Colonic mucosa (tissue), 4 donors: ENCODE data around the gene KCNJ3. TPM values are rescaled to one million over a fixed set of nuclear protein-coding genes. Genes with fewer than 3 reads are reported as not detected.
A peak's percentile ranks its signal among the peaks of the same experiment; 100 is the strongest.

ENCODE experiments used
- DNase-seq: peaks from one replicate; pipeline ENCODE4 v3.0.0-alpha.2; 2020
- H3K27ac ChIP-seq: fragments of 200-600 bp; one replicate; pipeline ENCODE4 v1.8.0; 2021
- H3K27me3 ChIP-seq: fragments of 200-600 bp; one replicate; pipeline ENCODE4 v1.8.0; 2021
- H3K36me3 ChIP-seq: fragments of 200-600 bp; one replicate; pipeline ENCODE4 v1.8.0; 2021
- H3K4me1 ChIP-seq: fragments of 200-600 bp; one replicate; pipeline ENCODE4 v1.8.0; 2021; ENCODE audit warnings: mild to moderate bottlenecking
- H3K4me3 ChIP-seq: fragments of 200-600 bp; one replicate; pipeline ENCODE4 v1.8.0; 2021
- H3K9ac ChIP-seq, 2 donors: one replicate each; pipeline ENCODE4 v1.7.0; 2013; ENCODE audit warnings: control low read depth in 2 of 2, low read depth in 2 of 2, low read length in 2 of 2
- H3K9me3 ChIP-seq: fragments of 200-600 bp; one replicate; pipeline ENCODE4 v1.8.0; 2021
- CTCF ChIP-seq: fragments of 200-600 bp; IDR thresholded peaks from one replicate; pipeline ENCODE4 v1.8.0; 2022; ENCODE audit warnings: antibody characterized with exemption, mild to moderate bottlenecking
- intact Hi-C: fragments of 100-400 bp; cut with DNase I; formaldehyde crosslinking; loops from one replicate; pipeline ENCODE4 v1.14.1; 2022
- total RNA-seq, 2 donors: library from RNA; stranded (reverse); fragmentation: NEBNext Ultra II Directional in 1 of 2; extraction: Animal tissue kit (Norgen Biotek cat#: 25700) in 1 of 2; gene quantifications; one replicate each; pipeline ENCODE4 v1.2.1, GENCODE V29; 2021
- donor health status: healthy.
- donor health status: DM: no; HTN: no; CAD: no.
- donor health status: DM: no; HTN: no; CAD: no.

KCNJ3 gene, protein sequence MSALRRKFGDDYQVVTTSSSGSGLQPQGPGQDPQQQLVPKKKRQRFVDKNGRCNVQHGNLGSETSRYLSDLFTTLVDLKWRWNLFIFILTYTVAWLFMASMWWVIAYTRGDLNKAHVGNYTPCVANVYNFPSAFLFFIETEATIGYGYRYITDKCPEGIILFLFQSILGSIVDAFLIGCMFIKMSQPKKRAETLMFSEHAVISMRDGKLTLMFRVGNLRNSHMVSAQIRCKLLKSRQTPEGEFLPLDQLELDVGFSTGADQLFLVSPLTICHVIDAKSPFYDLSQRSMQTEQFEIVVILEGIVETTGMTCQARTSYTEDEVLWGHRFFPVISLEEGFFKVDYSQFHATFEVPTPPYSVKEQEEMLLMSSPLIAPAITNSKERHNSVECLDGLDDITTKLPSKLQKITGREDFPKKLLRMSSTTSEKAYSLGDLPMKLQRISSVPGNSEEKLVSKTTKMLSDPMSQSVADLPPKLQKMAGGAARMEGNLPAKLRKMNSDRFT
- under 1 TPM; 0.32 to 0.62 TPM for total RNA-seq

DNA sequence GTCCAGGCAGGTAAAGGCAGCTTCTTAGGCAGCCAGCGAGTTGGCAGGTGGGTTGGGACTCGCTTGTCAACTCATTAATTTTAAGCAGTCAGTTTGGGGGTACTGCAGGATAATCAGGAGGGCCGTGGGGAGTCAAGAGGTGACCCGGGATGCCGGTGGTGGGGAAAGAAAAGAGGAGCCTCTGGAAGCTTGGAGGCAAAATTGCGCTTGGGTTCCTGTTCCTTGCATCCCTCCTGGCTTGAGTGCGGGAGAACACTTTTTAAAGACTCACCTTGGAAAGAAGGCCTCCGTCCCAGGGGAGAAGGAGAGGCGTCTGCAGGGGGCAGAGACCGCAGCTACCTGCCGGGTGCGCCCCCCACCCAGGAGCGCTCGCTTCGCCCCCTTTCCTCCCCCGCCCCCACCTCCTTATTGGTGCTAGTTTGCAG lies at the start of gene KCNJ3:
Gene KCNJ3, plus strand, starts transcription at position 400 of the 425 bp plus-strand sequence. CDS start 81 bp downstream, outside the sequence.
- Histone ChIP-seq H3K36me3 (no peaks in the 10 kb centered on the region), H3K4me1 (peaks cover 5% of the 10 kb centered on the region), H3K4me3 (peak within 1 kb of the TSS; percentile 27), H3K9ac (no peak within 1 kb of the TSS), H3K27ac (no peak within 1 kb of the TSS), H3K27me3 (peaks cover 14% of the 10 kb centered on the region), H3K9me3 (no peaks in the 10 kb centered on the region)
- TF ChIP-seq CTCF = no peak
- intact Hi-C loops = no loop called here
- DNase-seq = no peak

- Histone ChIP-seq H3K36me3 (no peaks in the 10 kb centered on the region), H3K4me3 (no peak overlapping the region), H3K9ac (no peak overlapping the region), H3K9me3 (no peaks in the 10 kb centered on the region), H3K27me3 (no peaks in the 10 kb centered on the region), H3K4me1 (no peaks in the 10 kb centered on the region), H3K27ac (no peak overlapping the region)
- DNase-seq = no peak
- no peak for TF ChIP-seq CTCF
- intact Hi-C loops = no loop called here
These were observed 43.0 kb upstream of the KCNJ3 start for GRCh38 chr2:154655499-154655898.

DNA sequence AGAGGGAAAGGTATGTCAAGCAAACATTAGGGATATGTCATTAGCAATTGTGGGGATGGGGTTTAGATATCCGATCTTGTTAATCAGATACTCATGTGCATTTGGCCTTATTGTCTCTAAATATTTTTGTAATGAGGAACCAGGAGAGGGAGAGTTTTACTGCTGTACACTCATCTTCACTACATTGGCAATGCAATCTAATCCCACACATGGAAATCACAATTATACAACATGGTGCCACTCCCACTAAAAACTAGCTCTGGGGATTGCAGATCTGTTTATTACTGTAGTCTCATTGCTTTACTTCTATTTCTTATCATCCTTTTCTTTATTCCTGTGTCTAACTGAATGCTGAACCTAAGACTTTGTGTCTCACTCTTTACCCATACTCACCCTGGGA lies 39.6 kb upstream of the KCNJ3 start:
- H3K9ac ChIP-seq = no peak overlapping the region
- H3K27ac ChIP-seq = no peak overlapping the region
- intact Hi-C loops = no loop called here
- no peak for DNase-seq
- no peak overlapping the region for H3K4me3 ChIP-seq
- no peaks in the 10 kb centered on the region for H3K36me3 ChIP-seq
- no peaks in the 10 kb centered on the region for H3K4me1 ChIP-seq
- H3K9me3 ChIP-seq = no peaks in the 10 kb centered on the region
- H3K27me3 ChIP-seq = no peaks in the 10 kb centered on the region
- no peak for TF ChIP-seq CTCF

GRCh38 chr2:154664248-154664647 lies 34.2 kb upstream of the KCNJ3 start:
- Histone ChIP-seq H3K4me1 (no peaks in the 10 kb centered on the region), H3K9me3 (no peaks in the 10 kb centered on the region), H3K4me3 (no peak overlapping the region), H3K27me3 (no peaks in the 10 kb centered on the region), H3K9ac (no peak overlapping the region), H3K36me3 (no peaks in the 10 kb centered on the region), H3K27ac (no peak overlapping the region)
- intact Hi-C loops = no loop called here
- DNase-seq = no peak
- no peak for TF ChIP-seq CTCF

DNA sequence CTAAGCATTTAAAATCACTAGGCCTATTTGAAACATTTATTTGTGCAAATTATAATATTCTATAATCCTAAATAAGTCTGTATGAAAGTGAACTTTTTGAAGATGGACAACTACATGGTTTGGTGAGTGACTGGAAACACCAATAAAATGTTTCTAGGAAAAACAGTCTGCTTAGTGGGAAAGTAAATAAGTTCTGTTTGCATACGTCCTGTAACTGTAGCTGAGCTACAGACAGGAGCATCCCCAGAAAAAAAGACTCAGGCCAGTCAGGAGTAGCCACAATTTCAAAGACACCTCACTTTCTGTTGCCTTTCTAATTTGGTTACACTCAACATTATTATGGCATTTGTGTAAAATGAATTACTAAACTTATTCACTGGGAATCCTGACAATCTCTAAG lies 28.4 kb upstream of the KCNJ3 start:
- no peak overlapping the region for H3K27ac ChIP-seq

More for the DNA sequence above, 28.4 kb upstream of the KCNJ3 start:
- Histone ChIP-seq H3K36me3 (no peaks in the 10 kb centered on the region), H3K9ac (no peak overlapping the region), H3K4me3 (no peak overlapping the region), H3K9me3 (no peaks in the 10 kb centered on the region), H3K27me3 (no peaks in the 10 kb centered on the region), H3K4me1 (no peaks in the 10 kb centered on the region)
- intact Hi-C loops = no loop called here
- DNase-seq = no peak
- no peak for TF ChIP-seq CTCF
